ENCODE data around the gene KCNG2. TPM values are rescaled to one million over a fixed set of nuclear protein-coding genes. Genes with fewer than 3 reads are reported as not detected.

Gene KCNG2
- total RNA-seq, 1 experiment from 2014 or later: not detected

GRCh38 chr18:79792988-79793355 lies 4.8 kb upstream of the KCNG2 start (continued):
- TF ChIP-seq CTCF (IDR thresholded peaks at IDR 0.05 in 2 of 3, conservative IDR thresholded peaks at IDR 0.05 in 1 of 3; ENCODE audit: borderline replicate concordance in 1 of 3, insufficient read depth in 1 of 3, low read depth in 2 of 3, low read length in 2 of 3) (no peak), YY1 (IDR thresholded peaks at IDR 0.05; ENCODE audit: extremely low read depth, insufficient replicate concordance, low read depth, low read length) (no peak), ATF3 (IDR thresholded peaks at IDR 0.05) (no peak), SP1 (IDR thresholded peaks at IDR 0.05; ENCODE audit: low read depth) (no peak), CEBPB (IDR thresholded peaks at IDR 0.05; ENCODE audit: low read depth) (no peak), JUND (IDR thresholded peaks at IDR 0.05) (no peak), ELF1 (IDR thresholded peaks at IDR 0.05; ENCODE audit: borderline replicate concordance, low read depth) (no peak), POLR2AphosphoS5 (IDR thresholded peaks at IDR 0.05; ENCODE audit: low read depth, low read length) (no peak), ZFX (IDR thresholded peaks at IDR 0.05) (no peak), EZH2 (IDR thresholded peaks at IDR 0.05) (no peak), CBX3 (IDR thresholded peaks at IDR 0.05; ENCODE audit: low read depth) (no peak)

- RAD21 ChIA-PET (ENCODE audit: low non-redundant PET in 1 of 2, low total read pairs in 2 of 2, uncharacterized antibody in 2 of 2, unreplicated experiment in 2 of 2): no interaction called here
- intact Hi-C loops (cut with micrococcal nuclease): no loop called here
- no peaks in the 10 kb centered on the region for H3K9me2 ChIP-seq (ENCODE audit: insufficient read depth)
- H3K79me2 ChIP-seq (ENCODE audit: insufficient read depth, low read length): no peaks in the 10 kb centered on the region
- no peak overlapping the region for H3K4me3 ChIP-seq (replicated peaks in 1 of 2; ENCODE audit: low read depth in 1 of 2, low read length in 2 of 2)
- H3K27ac ChIP-seq (ENCODE audit: low read depth, low read length): no peak overlapping the region
- no peaks in the 10 kb centered on the region for H3K9me3 ChIP-seq (ENCODE audit: control insufficient read depth in 1 of 2, insufficient read depth in 1 of 2, low read depth in 1 of 2, low read length in 2 of 2)
- no peak overlapping the region for H2AFZ ChIP-seq (ENCODE audit: low read depth, low read length, poor library complexity, severe bottlenecking)
- H3K36me3 ChIP-seq (ENCODE audit: control insufficient read depth in 1 of 2, insufficient read depth in 2 of 2, low read length in 2 of 2): no peaks in the 10 kb centered on the region
- ATAC-seq (no peak), DNase-seq (ENCODE audit: low read depth, low spot score) (no peak)
- no peak overlapping the region for H3K4me2 ChIP-seq (ENCODE audit: low read length)
- H3K9ac ChIP-seq (ENCODE audit: low read length): no peak overlapping the region
- H4K20me1 ChIP-seq (ENCODE audit: insufficient read depth): no peaks in the 10 kb centered on the region
- no peaks in the 10 kb centered on the region for H3K4me1 ChIP-seq (ENCODE audit: control insufficient read depth in 1 of 2, insufficient read depth in 2 of 2, low read length in 2 of 2)
- no TSS peak for BruUV-seq (replicated peaks)
- CTCF ChIA-PET: no interaction called here
- H3K27me3 ChIP-seq (ENCODE audit: insufficient read depth, low read length): no peaks in the 10 kb centered on the region
- POLR2A ChIA-PET: no interaction called here
- TF ChIP-seq CTCF (IDR thresholded peaks at IDR 0.05 in 2 of 3, conservative IDR thresholded peaks at IDR 0.05 in 1 of 3; ENCODE audit: borderline replicate concordance in 1 of 3, insufficient read depth in 1 of 3, low read depth in 2 of 3, low read length in 2 of 3): no peak
- no peak for TF ChIP-seq ZNF274 (IDR thresholded peaks at IDR 0.05; ENCODE audit: low read depth, low read length)
- TF ChIP-seq EZH2phosphoT487 (IDR thresholded peaks at IDR 0.05; ENCODE audit: borderline replicate concordance): no peak
- TF ChIP-seq SRF (IDR thresholded peaks at IDR 0.05; ENCODE audit: low read depth): no peak
- TF ChIP-seq CBX3 (IDR thresholded peaks at IDR 0.05; ENCODE audit: low read depth): no peak
- TF ChIP-seq ELF1 (IDR thresholded peaks at IDR 0.05; ENCODE audit: borderline replicate concordance, low read depth): no peak
- TF ChIP-seq ZFX (IDR thresholded peaks at IDR 0.05): no peak
- no peak for TF ChIP-seq JUND (IDR thresholded peaks at IDR 0.05)
- TF ChIP-seq EGR1 (IDR thresholded peaks at IDR 0.05; ENCODE audit: low read depth): no peak
- no peak for TF ChIP-seq CEBPB (IDR thresholded peaks at IDR 0.05; ENCODE audit: low read depth)
- TF ChIP-seq SP1 (IDR thresholded peaks at IDR 0.05; ENCODE audit: low read depth): no peak
- TF ChIP-seq TCF7L2 (IDR thresholded peaks at IDR 0.05; ENCODE audit: borderline replicate concordance, extremely low read depth, insufficient read depth, insufficient read length): no peak
- no peak for TF ChIP-seq MAX (IDR thresholded peaks at IDR 0.05)
- no peak for TF ChIP-seq REST (IDR thresholded peaks at IDR 0.05; ENCODE audit: low read depth)
Measured at GRCh38 chr18:79794846-79795245, 2.9 kb upstream of the KCNG2 start.

Data from HCT116 (cell line).